GM12865 (cell line): ENCODE measurements around the gene TENM4.

Source experiments
- DNase-seq: peaks from one replicate; pipeline ENCODE4 v3.0.0; 2010; ENCODE audit warnings: low read depth
- H3K4me3 ChIP-seq: 2 replicates; pipeline ENCODE4 v1.5.1; 2011; ENCODE audit warnings: mild to moderate bottlenecking, low read depth, low read length, control low read depth
- CTCF ChIP-seq: IDR thresholded peaks from 2 replicates; pipeline ENCODE4 v1.5.1; 2011; ENCODE audit warnings: low read length, control low read depth, low read depth, inconsistent platforms; ENCODE audit not compliant: insufficient read depth; ENCODE audit errors: missing control alignments

The TENM4 gene

GRCh38 chr11:78941226-78941851 is 499.5 kb downstream of the TENM4 start:
- no peak overlapping the region for H3K4me3 ChIP-seq
- DNase-seq: no peak
- no peak for TF ChIP-seq CTCF

- no peak overlapping the region for H3K4me3 ChIP-seq
- no peak for DNase-seq
Measured at GRCh38 chr11:78940500-78941225, 500.2 kb downstream of the TENM4 start.

GRCh38 chr11:78938971-78939370 is 501.9 kb downstream of the TENM4 start:
- no peak for TF ChIP-seq CTCF
- no peak for DNase-seq
- no peak overlapping the region for H3K4me3 ChIP-seq

More at GRCh38 chr11:78940500-78941225, 500.2 kb downstream of the TENM4 start:
- TF ChIP-seq CTCF: no peak

- no peak overlapping the region for H3K4me3 ChIP-seq
- TF ChIP-seq CTCF: no peak
- no peak for DNase-seq
Measured at GRCh38 chr11:78938036-78938435, 502.8 kb downstream of the TENM4 start.

GRCh38 chr11:78935398-78936068 is 505.3 kb downstream of the TENM4 start:
- DNase-seq: no peak
- TF ChIP-seq CTCF: no peak
- no peak overlapping the region for H3K4me3 ChIP-seq

- no peak for DNase-seq
- no peak overlapping the region for H3K4me3 ChIP-seq
- no peak for TF ChIP-seq CTCF
Measured at GRCh38 chr11:78933350-78933749, 507.5 kb downstream of the TENM4 start.
